Bladder microvascular endothelial cell (primary cell): ENCODE data around the gene SLC13A3. TPM values are rescaled to one million over a fixed set of nuclear protein-coding genes. Genes with fewer than 3 reads are reported as not detected.

ENCODE experiments used
- total RNA-seq: library from RNA; depleted of rRNA; stranded (reverse); fragments of >200 nt; gene quantifications from 2 replicates; pipeline ENCODE4 v1.2.3, GENCODE V29; 2014

SLC13A3 gene, protein sequence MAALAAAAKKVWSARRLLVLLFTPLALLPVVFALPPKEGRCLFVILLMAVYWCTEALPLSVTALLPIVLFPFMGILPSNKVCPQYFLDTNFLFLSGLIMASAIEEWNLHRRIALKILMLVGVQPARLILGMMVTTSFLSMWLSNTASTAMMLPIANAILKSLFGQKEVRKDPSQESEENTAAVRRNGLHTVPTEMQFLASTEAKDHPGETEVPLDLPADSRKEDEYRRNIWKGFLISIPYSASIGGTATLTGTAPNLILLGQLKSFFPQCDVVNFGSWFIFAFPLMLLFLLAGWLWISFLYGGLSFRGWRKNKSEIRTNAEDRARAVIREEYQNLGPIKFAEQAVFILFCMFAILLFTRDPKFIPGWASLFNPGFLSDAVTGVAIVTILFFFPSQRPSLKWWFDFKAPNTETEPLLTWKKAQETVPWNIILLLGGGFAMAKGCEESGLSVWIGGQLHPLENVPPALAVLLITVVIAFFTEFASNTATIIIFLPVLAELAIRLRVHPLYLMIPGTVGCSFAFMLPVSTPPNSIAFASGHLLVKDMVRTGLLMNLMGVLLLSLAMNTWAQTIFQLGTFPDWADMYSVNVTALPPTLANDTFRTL
- 0.13 TPM in 1 of 2 replicates, not detected in the other for total RNA-seq

DNA sequence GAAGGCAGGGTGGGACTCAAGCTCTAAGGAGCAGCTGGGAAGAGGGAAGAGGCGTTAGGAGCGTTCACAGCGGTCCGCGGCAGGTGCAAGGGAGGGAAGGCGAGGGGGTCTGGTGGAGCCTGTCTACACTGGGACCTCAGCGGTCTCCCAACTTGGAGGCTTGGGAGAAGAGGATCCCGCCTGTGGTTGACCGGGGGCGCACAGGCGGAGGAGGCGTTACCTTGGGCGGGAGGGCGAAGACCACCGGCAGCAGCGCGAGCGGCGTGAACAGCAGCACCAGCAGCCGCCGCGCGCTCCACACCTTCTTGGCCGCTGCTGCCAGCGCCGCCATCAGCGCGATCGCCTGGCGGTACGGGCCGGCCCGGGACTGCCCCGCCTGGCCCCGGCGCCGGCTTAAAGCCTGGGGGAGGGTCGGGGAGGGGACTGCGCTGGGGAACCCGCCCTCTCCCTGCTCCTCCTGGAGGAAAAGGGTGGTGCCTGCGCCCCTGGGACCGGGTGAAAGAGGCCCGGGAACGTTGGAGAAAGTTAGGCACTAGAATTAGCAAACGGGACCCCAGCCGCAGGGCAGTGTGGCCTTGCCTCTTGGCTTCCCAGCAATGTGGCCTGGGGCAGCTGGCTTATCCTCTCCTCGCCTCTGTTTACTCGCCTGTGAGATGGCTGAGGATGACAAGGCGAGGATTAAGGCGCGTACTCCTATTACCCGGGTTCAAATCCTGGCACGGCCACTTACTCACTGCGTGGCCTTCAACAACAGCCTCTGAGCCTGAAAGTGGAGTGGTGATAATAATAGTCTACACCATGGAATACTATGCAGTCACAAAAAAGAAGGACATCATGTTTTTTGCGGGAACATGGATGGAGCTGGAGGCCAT, at the start of gene SLC13A3:
Gene SLC13A3, minus strand, starts transcription at position 369 of the 872 bp plus-strand sequence. Its CDS starts 38 bp downstream, at position 331.

DNA sequence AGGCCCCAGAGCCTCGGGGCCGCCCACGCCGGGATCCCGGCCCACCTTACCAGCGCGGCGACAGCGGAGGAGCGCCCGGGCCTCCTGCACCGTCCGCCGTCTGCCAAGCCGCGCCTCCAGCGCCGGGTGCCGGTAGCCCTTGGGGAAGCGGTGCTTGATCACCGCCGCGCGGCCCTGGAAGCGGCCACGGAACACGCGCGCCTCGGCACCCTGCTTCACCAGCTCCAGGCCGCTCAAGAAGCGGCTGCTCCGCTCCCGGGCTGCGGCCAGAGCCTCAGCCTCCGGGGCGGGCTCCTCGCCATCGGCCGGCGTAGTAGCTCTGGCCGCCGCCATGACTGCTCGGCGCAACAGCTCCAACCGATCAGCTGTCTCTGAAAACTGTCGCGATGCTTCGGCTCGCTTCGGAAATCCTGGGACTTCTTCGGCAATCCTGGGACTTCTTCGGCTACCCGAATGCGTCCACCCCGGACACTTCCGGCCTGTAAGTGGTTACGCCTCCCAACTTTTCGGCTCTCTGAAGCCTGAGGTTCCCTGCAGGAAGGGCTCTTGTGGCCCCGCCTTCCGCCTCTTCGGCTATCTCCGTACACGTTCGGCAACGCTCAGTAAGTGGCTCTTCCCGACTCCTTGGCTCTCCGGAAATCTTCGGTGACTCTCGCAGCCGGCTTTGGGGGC, 38.0 kb upstream of the SLC13A3 start, which contains the start of gene TP53RK:
Gene TP53RK, minus strand, starts transcription at position 363 of the 672 bp plus-strand sequence. Its CDS starts 30 bp downstream, at position 333.

DNA sequence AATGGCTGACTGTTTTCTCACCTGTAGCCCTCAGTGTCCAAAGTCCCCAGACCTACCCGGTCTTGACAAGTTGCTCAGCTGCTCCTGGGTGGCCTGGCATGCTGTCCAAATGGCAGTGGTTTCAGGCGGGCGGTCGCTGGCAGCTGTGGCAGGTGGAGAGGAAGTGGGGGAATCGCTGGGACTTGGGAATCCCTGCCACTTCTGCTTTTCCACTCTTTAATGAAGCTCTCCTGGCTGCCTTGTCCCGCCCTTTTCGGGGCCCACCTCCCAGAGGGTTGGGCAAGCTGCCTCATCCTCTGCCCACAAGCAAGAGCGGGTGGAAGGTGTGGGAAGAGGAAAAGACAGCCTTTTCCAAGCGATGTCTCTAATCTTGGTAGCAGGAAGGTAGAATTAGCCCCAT, 100.8 kb downstream of the SLC13A3 start, which contains the start of gene OCSTAMP:
Gene OCSTAMP, minus strand, starts transcription at position 194 of the 400 bp plus-strand sequence. Its CDS starts 94 bp downstream, at position 100.

DNA sequence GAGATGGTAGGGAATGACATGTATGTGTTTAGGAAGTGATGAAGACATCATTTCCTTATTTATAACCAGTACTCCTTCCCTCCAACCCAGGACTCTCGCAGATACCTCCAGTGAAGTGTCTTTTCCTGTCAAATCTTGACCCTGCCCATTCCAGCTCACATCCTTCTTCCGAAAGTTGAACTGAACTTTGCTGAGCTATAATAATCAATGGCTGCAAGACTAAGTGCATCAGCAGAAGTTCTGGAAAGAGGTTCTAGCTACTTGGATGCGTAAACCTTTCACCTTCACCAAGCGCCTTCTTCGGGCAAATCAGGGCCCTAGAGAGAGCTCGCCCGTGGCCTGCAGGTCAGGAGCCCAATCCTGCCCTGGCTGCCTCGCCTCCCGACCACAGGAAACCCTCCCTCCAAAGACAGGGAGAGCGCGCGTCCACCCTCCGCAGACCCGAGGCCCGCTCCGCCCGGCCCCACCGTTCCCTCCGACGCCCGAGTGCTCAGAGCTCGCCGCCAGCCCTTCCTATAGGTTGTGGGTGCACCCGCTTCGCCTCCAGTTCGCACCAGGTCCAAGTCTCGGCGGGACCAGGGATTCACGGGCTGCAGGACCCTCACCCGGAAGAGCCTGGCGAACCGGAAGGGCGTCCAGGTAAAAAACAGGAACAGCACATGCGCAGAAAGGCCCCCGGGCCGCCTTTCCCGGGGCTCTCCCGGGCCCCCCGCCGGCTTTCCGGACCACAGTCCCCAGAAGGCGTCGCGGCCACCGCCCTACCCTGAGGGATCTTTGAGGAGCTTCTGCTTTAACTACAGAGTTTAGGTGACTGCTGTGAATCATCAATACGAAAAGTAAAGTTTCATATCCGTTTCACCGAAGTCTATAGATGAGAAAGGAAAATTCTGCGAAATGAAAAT, 138.1 kb downstream of the SLC13A3 start, which contains the start of gene ZNF334:
Gene ZNF334, minus strand, starts transcription at position 617 of the 902 bp plus-strand sequence. CDS start 1,457 bp downstream, outside the sequence.

Other genes starting within 250 kb of the SLC13A3 start
- 18.1 and 44.7 TPM in 2 replicates for gene ELMO2, start 244.8 kb downstream of the SLC13A3 start, total RNA-seq
- 0.69 and 0.97 TPM in 2 replicates for gene ZNF334, start 137.9 kb downstream of the SLC13A3 start, total RNA-seq
- gene OCSTAMP, start 100.8 kb downstream of the SLC13A3 start, total RNA-seq = not detected in 2 replicates
- 10.7 and 13.3 TPM in 2 replicates for gene TP53RK, start 38.0 kb upstream of the SLC13A3 start, total RNA-seq
- 3.7 and 10.5 TPM in 2 replicates for gene SLC2A10, start 58.2 kb upstream of the SLC13A3 start, total RNA-seq
- gene EYA2, start 243.4 kb upstream of the SLC13A3 start, total RNA-seq = not detected in 2 replicates